NCI-H1092 (cell line): ENCODE data around the gene SPTB.

Experiments used
- DNase-seq: peaks from one replicate; lab custom pipeline; 2025; lab: John Stamatoyannopoulos, UW

SPTB gene

DNA sequence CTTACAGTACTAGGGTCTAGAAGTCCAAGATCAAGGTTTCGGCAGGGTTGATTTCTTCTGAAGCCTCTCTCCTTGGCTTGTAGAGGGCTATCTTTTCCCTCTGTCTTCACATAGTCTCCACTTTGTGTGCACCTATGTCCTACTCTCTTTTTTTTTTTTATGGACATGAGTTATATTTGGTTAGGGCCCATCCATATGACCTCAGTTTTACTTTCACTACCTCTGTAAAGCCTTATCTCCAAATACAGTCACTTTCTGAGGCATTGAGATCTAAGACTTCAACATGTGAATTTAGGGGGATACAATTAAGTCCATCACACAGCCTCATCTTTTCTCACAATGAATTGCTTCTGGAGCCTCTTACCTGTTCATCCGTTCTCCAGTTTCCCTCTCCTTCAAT, 5.9 kb upstream of the SPTB start:
- DNase-seq: no peak

DNA sequence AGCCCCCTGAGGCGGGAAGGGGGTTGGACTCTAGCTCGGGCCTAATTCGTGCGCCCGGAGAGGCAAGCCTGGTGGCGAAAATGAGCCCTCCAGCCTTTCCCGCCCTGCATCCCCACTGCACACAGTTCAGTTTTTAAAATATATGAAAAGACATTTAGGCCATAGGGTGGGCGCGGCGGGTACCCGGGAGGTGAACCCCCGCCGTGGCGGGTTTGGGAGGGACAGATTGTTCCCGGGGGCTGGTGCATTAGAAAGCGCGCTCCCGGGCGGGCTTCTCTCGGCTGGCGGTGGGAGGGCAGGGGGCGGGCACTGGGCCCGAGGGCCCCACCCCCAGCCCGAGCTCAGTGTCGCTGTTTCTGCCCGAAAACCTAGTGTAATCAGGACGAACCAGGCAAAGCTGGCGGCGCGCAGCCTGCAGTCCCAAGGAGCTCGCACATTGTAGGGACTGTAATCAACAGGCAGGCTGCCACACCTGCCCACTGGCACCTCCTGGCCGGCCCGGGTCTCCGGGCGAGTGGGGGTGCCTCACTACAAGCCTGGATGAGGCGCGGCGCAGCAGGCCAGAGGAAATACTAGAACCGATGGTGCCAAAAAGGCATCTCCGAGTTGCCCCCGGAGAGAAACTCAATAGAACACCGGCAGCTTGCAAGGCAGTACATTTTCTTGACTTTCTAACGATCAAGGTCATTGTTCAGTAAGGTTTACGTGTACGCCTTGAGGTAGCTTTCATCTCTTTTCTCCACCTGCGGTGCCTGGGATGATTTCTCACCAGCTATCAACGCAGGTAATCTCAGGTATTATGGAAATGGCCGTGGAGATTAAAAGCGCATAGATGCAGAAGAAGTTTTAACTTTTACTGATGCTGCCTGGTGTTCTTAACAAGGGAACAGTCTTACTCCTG, 764 bp upstream of the SPTB start:
- peak; percentile 17 for DNase-seq

DNA sequence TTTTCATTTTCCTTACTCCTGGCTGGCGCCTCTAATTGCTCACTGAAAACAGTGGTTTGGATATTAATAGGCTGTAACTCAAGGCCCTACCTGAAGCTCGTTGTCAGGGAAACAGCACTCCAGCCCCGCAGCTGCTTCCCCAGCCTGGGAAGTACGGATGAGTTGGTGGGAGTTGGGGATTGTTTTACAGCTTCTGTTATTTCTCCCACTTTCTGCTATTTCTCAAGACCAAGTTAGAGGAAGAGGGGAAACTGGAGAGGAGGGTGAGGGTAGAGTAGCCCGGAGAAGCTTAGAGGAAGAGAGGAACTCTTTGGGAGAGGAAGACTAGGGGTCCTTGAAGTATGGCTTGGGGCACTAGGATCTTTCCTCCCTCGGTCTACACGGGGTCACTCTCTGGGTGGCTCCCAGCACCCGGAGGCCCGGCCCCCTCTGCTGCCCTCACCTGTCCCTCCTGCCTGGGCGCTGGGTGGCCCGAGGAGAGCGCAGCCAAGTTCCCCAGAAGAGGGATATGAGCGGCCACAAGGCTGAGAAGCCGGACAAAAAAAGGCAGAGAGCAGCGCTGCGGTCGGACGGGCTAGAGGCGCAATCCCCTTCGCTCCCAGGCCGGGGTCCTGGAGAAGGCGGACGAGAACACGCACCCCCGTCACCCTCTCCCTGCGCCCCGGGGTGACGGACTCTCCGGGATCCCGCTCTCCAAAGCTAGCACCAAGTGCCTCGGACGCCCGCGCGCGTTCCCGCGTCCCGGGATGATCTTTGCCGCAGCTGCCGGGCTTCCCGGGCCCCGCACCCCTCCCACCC, 671 bp downstream of the SPTB start:
- peak; percentile 4 for DNase-seq

DNA sequence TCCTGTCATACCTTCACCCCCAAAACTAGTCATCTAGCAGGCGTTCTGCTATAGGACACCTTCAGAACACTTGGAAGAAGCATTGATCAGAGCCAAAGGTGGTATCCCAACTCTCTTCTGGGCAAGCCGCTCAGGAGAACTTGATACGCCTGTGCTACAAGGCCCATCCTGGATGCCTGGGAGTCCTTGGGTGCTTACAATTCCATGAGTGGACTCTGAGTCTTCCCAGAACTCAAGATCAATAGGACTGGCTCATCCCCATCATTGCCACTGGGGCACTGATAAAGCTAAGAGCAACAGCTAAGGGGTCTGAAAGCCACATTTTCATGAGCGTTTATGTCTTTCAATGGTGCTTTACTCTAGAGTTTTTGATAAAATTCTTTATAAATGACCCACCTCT, 1.9 kb downstream of the SPTB start:
- DNase-seq: no peak

DNA sequence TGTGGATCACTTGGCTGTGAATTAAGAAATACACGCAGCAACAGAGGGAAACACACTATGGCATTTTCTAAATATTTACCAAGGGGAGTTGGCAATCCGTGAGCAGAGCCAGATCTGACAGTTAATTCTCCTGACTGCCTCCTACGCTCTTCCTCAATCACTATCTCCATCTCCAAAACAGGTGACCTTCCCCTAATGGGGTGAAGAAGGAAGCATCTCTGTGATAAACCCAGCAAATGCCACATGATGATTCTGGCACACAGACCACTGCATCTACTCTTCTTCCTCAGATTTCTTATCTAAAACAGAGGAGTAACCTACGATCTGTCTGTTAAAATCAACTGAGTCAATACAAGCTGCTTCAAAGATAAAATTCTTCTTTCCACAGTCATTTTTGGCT, 4.4 kb downstream of the SPTB start:
- no peak for DNase-seq

DNA sequence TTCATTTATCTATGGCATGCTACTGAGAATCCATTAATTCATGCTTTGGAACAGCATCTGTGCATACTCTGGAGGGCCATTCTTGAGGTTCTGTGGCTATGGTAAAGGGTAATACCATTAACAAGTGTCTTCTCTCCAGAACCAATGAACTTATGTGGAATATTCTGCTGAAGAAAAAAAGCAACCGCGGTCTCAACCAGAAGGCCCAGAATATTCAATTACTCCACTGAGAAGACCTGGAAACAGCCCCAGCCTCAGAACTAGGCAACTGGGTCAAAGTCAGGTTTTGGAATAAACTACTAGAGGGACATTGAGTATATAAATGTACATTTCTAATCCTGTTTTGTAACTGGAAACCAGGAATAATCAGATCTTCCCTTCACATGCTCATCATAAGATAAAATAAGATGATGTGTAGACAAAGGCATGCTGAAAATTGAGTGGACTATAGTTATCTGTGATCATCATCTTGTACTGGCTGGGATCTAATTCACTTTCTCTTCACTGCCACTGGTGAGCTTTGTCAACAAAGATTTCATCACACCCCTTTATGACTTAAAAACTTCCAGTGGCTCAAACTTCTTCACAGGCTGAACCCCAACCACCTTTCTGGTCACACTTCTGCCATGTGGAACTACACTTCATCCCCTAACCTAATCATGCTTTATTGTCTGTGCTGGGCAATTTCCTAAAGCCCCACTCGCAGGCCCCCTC, 6.0 kb downstream of the SPTB start:
- DNase-seq: no peak

DNA sequence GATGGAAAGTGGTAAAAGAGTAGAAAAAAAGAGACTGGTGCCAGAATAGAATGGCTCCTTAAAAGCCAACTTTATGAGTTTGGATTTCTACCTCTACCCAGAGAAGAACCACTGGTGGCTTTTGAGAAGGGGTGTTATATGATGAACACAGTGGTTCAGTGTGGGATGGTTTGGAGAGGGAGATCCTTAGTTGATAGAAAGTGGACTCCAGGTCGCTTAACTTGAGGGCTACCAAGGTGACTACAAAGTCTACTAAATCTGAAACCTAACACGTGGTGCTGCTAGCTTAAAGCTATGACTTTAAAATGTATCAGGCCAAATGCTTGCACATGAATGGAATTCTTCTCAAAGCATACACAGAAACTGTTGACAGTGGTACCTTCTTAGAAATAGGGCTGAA, 8.4 kb downstream of the SPTB start:
- DNase-seq: no peak

DNA sequence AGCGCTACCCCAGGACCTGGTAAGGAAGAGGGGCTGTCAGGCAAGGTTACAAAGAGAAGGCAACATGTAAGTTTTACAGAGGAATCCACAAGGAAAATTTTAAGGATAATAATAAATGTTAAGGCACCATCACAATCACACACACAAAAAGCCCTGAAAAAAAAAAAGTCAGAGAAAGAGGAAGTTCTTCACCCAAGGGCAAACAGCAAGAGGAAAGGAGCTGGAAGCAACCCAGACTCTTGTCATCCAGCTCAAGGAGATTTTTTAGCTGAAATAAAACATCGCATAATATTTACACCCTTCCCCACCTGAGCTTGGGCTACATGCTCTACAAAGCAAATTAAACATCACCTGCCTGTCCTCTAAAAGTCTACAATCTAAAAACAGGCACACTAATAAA, 9.5 kb downstream of the SPTB start:
- no peak for DNase-seq

DNA sequence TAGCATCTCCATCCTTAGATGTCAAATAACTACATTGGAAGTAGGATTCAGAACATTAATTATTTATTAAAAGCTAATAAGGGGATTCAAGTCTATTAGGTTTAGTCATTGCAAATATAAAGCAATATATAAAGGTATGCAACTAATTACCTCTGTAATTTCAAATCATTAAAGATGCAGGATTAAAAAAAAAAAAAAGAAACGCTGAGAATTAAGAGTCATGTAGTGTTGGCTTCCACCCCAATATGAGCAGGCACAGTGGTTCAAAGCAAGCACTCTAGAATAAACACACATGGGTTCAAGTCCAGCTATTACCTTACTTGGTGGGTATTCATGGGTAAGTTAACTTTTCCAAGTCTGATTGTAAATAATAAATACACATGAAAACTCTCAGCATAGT, 10.9 kb downstream of the SPTB start:
- DNase-seq: no peak

DNA sequence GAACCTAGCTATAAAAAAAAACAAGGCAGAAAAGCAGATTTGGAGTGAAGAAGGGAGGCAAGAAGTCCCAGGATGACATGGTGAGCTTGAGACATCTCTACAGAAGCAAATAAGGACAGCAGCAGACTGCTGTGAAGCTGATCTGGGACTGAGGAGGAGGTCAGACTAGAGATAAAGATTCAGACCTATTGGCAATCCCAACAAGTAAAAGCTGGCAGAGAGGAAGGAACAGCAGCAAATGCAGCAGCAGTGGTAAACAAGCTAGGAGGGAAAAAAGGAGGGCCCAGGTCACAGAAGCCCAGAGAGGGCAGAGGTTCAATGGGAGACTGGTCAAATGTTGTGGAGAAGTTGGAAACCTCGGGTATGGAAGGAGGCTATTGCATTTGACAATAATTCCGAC, 11.3 kb downstream of the SPTB start:
- no peak for DNase-seq

DNA sequence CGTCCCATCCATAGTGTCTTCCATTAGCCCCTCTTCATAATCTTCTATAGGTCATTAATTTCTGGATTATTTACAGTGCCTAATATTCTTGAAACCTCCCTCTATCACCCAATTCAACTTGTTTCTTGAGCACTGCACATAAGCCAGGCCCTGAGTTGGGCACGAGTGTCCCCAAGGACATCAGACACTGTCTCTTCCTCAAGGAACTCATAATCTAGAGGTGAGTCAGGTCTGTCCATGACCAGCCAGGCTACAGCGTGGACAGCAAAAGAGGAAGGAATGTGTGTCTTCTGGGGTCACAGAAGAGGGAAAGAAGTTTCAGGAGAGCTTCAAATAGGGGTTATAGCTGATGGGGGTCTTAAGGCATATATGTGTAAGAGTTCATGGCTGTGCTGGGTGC, 12.5 kb downstream of the SPTB start:
- no peak for DNase-seq

DNA sequence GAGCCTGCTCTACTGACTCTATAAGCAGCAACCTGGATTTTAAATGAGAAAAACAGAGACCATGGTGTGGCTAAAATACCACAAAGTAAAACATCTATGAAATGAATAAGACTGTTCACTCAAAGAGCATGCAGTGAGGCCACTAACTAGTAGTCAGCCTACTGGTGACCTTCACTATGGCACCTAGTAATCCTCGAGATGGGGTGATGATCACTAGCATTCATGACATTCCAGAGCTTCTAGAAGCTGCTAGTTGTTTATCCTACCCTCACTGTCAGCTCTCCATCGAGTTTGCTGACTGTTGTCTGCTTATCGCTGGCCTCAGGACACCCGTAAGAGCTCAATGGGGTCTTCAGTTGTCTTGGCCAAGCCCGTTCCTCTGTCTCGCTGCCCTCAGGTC, 13.7 kb downstream of the SPTB start:
- DNase-seq: no peak

DNA sequence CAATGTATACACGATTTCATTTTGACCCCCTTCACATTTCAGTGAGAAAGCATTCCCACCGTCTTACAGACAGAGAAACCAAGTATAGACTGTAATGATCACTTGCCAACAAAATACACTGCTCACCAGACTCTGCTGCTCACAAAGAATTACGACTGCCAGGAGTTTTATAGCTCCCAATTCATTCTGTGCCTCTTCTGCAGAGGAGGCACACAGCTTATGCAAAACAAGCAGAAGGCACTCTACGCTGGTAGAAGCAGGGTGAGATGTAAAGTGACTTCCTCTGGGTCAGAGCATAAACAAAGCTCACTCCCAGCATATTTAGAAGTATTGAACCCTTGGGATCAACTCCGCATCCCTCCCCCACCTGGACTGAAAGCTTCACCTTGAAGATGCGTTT, 14.6 kb downstream of the SPTB start:
- no peak for DNase-seq

DNA sequence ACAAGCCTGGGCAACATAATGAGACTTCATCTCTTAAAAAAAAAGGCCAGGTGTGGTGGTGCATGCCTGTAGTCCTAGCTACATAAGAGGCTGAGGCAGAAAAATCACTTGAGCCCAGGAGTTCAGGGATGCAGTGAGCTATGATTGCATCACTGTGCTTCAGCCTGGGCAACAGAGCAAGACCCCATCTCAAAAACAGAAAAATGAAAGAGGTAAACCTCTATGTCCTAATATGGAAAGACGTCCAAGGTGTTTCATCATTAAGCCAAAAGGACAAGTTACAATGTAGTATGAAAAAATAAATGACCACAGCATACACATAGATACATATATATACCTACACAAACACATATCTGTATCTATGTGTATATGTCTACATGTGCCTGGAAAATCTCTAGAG, 15.4 kb downstream of the SPTB start:
- DNase-seq: no peak

DNA sequence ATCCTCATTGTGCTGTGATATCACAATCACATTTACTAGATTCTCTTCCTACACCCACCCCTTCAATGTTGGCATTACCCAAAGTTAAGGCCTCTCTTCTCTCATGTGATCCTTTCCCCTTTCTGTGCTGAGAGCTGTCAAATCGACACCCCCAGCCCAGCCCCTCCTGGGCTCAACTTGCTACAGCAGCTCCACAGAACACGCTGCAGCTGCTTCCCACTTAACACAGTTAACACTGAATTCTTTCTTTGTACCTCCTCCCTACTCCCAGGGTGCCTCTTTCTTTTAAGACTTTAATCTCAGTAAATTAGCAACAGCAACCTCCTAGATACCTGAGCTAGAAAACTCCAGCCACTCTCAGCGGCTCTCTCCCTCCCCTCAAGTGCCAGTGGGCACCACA, 17.8 kb downstream of the SPTB start:
- no peak for DNase-seq

DNA sequence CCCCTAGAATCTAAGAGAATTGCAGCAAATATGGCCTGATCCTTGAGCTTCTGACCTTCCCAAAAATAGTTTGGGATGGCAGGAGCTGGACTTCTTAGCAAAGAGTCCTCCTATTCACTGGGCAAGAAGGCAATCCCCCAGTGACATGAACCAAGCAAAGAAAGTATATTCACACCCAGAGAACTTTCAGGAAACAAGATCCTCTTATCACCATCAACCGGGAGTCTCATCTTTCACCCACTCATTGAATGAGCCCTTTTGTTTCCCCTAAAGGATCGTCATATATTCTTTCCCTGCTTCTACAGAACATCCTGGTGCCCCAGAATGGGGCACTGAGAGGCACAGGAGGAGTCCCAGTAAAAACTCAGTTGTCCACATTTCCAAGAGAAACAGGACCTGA, 19.7 kb downstream of the SPTB start:
- no peak for DNase-seq

DNA sequence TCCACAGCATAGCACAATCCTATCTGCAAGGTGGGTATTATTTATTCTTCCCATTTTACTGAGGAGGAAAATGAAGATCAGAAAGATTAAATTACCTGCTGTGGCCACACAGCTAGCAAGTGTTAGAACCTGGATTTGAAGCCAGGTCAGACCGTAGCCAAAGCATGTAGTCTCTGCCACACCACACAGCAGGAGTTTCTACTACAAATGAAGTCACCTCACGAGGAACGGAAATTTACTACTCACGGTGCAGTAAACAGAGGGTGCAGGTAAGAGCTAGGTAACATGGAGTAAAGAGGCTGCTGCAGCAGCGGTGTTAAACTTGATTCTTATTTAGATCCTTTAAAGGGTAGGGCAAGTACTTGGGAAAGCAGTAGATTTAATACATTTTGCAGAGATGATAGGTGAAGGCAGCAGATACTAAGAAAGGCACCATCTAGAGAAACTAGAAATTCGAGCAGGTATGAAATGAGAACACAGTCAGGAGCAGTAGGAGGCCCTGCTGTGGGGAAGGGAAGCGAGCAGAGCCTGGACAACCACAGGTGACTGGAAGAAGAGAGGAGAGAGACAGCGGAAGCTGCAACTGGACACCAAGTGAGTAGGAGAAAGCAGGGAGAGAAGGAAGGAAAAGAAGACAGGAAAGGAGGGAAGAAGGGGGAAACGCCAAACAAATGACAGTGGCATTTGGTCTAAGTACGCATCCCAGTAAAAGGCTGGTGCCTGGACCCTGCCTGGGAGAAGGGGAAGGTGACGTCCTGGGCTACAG, 21.5 kb downstream of the SPTB start:
- no peak for DNase-seq

DNA sequence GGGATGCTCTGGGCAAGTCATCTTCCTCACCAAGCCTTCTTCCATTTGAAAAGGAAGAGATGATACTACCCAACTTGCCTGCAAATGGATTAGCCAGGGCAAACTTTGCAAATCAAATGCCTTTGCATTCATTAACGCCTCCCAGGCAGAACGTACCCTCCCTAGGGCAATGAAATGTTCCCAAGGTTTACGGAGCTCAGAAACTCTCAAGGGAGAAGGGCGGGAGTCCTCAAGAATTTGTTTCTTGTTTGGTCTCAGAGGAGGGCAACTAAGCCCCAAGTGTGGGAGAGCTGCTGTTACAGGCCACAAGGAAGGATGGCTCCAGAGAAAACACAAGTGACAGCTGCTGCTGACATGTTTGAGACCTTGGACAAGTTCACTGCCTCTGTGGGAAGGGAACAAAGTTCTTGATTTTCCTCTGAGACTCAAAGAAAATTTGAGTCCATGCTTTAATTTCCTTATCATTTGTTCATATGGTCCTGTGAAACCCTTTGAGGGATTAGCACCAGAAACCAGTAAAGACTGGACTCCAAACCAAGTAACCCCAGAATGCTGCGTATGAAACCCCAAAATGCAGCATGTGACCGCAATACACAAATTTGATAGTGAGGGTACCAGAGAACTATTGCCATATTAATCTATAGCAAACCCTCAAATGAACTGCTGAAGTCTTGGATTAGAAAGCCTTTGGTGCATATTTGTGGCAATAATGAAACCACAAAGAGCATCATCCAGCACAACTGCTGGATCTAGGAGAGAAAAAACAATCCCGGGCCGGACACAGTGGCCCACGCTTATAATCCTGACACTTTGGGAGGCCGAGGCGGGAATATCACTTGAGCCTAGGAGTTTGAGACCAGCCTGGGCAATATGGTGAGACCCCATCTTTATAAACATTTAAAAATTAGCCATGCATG, 22.9 kb downstream of the SPTB start:
- DNase-seq: no peak

DNA sequence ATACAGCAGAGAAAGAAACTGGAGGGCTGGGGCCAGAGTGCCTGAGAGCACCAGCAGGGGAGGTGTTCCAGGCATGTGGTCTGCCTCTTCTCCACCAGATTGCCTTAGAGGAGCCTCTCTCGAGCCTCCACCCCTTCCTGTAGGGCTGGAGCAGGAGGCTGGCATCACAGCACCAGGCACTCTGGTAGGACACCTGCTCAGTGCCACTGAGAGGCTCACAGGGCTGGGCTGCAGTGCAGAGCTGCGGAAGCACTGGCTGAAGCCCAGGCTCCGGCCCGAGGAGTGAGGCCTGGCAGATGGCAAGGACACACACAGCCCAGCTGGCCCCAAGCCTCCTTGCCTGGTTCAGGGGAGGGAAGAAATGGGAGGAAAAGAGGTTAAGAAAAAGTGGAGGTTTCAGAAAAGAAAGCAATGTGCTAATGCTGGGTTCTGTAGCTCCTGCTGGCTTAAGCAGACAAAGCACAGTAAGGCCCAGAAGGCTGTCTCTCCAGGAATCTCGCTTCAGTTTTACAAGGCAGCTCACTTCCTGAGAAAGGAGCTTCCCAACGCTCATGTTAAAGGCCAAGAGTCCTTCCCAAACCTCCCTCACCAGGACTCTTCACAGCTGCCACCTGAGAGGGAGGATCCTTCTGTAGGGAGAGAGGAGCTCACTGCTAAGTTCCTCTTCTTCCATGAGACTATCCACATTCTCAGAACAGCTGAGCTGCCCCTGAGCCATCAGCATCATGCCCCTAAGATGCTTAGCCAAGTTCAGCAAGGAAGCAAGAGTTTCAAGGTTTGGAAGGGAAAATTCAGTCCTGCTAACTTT, 23.8 kb downstream of the SPTB start:
- no peak for DNase-seq
